SK-N-SH treated with all-trans-retinoic acid at 6 μM for 48 hours (cell line): Measurements from ENCODE around the gene TAS2R41.
A peak's percentile ranks its signal among the peaks of the same experiment; 100 is the strongest.

Experiments used
- ARNTL ChIP-seq: fragments of 450-650 bp; formaldehyde crosslinking; IDR thresholded peaks from 2 replicates; pipeline ENCODE4 v1.5.0; 2020; ENCODE audit warnings: low read depth, mild to moderate bottlenecking, moderate library complexity, borderline replicate concordance
- BACH2 ChIP-seq: fragments of 250-450 bp; sonication (Bioruptor Pico); IDR thresholded peaks from 2 replicates; pipeline ENCODE4 v1.9.0; 2021; ENCODE audit warnings: mild to moderate bottlenecking, borderline replicate concordance
- ESRRG ChIP-seq: fragments of 250-450 bp; sonication (Bioruptor Pico); IDR thresholded peaks from 2 replicates; pipeline ENCODE4 v1.6.1; 2021; ENCODE audit warnings: mild to moderate bottlenecking
- ISL1 ChIP-seq: fragments of 250-450 bp; sonication (Bioruptor Pico); IDR thresholded peaks from 2 replicates; pipeline ENCODE4 v2.1.2; 2022; ENCODE audit warnings: mild to moderate bottlenecking, moderate library complexity
- PATZ1 ChIP-seq: fragments of 250-450 bp; sonication (Bioruptor Pico); IDR thresholded peaks from 2 replicates; pipeline ENCODE4 v1.8.0; 2020; ENCODE audit warnings: mild to moderate bottlenecking, moderate library complexity, borderline replicate concordance
- RARB ChIP-seq: fragments of 250-450 bp; sonication (Bioruptor Pico); IDR thresholded peaks from 2 replicates; pipeline ENCODE4 v1.8.0; 2021; ENCODE audit warnings: mild to moderate bottlenecking, moderate library complexity
- SNAI2 ChIP-seq: fragments of 250-450 bp; sonication (Bioruptor Pico); IDR thresholded peaks from 2 replicates; pipeline ENCODE4 v1.5.0; 2020; ENCODE audit warnings: mild to moderate bottlenecking, moderate library complexity
- ZC3H10 ChIP-seq: fragments of 250-450 bp; sonication (Bioruptor Pico); IDR thresholded peaks from 2 replicates; pipeline ENCODE4 v1.5.1; 2021; ENCODE audit warnings: mild to moderate bottlenecking, moderate library complexity
- ZFP30 ChIP-seq: fragments of 450-650 bp; formaldehyde crosslinking; IDR thresholded peaks from 2 replicates; pipeline ENCODE4 v1.5.0; 2022; ENCODE audit warnings: mild to moderate bottlenecking, moderate library complexity
- ZNF8 ChIP-seq: fragments of 450-650 bp; formaldehyde crosslinking; IDR thresholded peaks from 2 replicates; pipeline ENCODE4 v1.5.0; 2020; ENCODE audit warnings: mild to moderate bottlenecking, moderate library complexity

- TF ChIP-seq PATZ1 (CRISPR knock-in tag) (no peak), BACH2 (CRISPR knock-in tag) (no peak), ZFP30 (CRISPR knock-in tag) (no peak), ZNF8 (CRISPR knock-in tag) (no peak), SNAI2 (no peak), ARNTL (CRISPR knock-in tag) (no peak), ISL1 (CRISPR knock-in tag) (no peak), ZC3H10 (CRISPR knock-in tag) (0 out of 2 replicates have a peak, but pooled peaks have one; percentile 5), ESRRG (CRISPR knock-in tag) (no peak), RARB (CRISPR knock-in tag) (no peak)
These were observed 41.3 kb downstream of the TAS2R41 start for GRCh38 chr7:143518941-143519340.
